Epidermal melanocyte (primary cell): ENCODE measurements around the gene WDR20.

Source experiments
- DNase-seq: peaks from one replicate; pipeline ENCODE4 v3.0.0; 2011; ENCODE audit warnings: low spot score; ENCODE audit not compliant: insufficient read length

Gene WDR20

DNA sequence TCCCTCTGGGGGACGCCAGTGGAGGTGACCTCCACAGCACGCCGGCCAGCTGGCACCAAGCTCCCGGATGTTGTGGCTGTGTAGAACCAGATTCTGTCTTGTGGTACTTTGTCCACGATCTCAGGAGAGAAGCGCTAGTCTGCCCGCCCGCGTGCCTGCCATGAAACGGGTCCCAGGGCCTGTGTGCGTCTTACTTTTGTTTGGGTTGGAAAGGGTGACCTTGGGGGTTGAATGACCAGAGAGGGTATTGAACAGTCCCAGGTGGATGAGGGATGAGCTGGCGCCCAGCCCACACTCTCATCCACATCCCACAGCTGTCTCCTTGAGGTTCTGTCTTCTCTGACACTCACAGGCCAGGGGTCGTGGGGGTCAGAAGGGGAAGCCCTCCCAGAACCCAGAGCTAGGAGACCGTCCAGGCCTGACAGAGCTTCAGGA lies 78.3 kb downstream of the WDR20 start:
- no peak for DNase-seq

DNA sequence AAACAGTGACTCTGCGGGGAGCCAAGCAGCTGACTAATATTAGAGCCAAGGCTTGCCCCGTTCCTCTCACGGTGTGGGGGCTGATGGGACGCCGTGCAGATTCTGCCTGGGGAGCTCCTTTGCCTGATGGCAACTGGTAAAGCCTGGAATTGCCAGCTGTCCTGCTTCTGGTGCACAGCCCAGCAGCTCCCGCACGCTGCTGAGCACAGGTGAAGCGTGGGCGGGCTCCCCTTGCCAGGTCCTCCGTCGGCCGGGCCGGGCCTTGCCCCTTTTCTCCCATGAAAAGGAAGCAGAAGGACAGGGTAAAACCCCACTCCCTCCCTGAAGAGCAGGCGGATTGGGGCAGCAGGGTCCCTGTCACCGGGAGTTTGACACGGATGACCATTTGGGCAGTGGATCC lies 79.0 kb downstream of the WDR20 start:
- no peak for DNase-seq

- DNase-seq, result no peak
Measured at GRCh38 chr14:102219316-102219715, 79.6 kb downstream of the WDR20 start.

DNA sequence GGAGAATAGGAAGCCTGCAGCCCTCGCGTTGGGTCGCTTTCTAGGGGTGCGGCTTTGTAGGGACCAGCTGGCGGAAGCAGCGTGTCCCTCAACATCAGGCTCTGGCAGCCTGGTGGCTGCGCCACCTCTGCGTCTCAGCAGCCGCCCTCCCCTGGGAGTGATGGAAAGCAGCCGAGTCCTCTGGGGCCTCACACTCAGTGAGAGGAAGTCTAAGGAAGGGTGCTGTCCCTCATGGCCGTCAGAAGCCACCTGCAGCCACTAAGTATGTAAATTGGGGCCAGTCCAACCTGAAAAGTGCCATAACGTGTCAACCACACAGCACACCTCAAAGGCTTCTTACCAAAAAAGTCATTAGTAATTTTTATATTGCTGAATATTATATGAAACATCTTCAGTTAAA lies 80.3 kb downstream of the WDR20 start:
- DNase-seq, result no peak

DNA sequence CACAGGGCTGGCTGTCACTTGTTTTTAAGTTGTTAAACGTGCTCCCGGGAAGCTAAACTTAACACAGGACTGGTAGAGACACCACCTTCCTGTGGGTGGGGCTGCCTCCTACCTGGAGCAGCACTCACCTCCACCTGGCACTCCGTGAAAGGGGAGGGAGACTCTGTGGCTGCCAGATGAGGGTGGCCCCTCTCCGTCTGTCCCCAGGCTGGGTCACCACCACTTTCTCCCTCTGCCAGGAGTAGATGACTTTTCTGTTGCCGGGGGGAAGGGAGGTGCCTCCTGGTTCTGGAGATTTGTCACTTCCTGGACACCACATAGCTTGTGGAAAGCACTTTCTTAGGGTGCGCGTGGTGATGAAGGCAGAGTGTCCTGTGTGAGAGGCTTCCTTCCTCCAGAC lies 81.3 kb downstream of the WDR20 start:
- DNase-seq, result no peak

DNA sequence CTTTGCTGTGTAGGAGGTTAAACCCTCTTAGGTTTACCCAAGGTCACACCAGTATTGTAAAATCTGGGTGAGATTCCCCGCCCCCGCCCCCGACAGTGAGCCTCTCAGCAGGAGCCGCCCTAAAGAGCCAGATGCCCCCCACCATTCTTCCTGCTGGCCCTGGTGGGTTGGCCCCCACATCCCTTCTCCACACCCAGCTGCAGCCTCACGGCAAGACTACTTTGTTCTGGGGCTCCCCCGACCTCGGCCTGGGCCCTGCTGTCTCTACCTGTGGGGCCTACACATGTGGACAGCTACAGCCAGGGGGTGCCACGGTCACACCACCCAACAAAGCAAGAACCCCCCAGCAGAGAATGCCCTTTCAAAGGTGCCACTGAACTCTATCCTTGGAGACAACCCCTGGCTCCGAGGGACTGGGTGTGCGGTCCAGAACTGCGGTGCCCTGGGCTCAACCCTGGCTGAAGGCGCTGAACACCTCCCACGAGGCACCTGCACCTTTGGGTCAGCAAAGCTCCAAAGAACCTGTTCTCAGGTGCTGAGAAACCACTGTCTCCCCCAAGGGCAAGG lies 82.4 kb downstream of the WDR20 start:
- no peak for DNase-seq

- no peak for DNase-seq
Measured at GRCh38 chr14:102222751-102223150, 83.1 kb downstream of the WDR20 start.

DNA sequence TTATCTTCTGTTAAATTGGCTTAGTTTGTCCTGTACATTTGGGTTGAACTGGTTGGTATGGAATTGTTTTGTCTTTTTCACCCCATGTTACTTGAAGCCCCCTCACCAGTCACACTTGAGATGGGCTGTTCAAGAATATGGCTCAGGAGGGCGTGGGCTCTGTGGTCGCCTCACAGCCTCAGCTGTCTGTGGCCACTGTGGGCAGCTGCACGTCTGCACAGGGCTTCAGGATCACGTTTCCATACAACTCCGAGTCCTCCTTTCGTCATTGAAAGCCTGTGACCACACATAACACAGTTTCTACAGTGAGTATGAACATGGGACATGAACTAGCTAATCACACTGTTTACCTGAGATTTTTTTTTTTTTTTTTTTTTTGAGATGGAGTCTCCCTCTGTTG lies 84.0 kb downstream of the WDR20 start:
- DNase-seq, result no peak

DNA sequence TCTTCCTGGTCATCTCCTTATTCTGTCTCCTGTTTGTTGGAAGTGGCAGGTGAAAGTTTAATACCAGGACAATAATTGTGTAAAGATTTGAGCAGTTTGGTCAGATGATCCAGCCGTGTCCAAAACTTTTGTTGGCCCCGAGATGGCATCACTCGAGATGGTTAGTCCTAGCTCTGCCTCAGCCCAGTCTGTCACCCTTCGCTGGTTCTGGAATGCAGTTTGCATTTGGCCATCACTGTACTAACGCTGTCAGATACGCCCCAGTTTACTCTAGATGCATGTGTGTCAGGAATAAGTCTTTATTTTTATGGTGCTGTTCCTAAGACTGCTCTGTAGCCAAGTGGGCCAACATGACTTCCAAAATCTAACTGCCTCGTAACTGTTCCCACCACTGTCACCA lies 85.7 kb downstream of the WDR20 start:
- no peak for DNase-seq

DNA sequence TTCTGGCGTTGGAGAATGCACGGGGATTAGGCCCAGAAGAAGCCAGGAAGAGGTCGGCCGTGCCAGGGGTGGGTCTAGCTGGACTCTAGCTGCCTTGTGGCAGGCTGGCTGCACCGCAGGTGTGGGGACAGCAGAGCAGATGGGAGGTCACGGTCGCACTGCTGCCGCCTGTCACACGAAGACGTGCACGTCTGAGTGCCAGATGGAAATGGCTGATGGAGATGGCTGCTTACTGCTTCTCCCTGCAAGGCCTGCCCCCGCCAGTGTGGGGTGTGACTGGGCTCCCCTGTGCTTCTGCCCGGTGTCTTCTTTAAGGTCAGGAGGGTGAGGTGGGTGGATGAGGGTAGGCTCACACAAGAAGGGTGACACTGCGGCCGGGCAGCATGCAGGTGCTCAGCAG lies 86.2 kb downstream of the WDR20 start:
- DNase-seq, result no peak

DNA sequence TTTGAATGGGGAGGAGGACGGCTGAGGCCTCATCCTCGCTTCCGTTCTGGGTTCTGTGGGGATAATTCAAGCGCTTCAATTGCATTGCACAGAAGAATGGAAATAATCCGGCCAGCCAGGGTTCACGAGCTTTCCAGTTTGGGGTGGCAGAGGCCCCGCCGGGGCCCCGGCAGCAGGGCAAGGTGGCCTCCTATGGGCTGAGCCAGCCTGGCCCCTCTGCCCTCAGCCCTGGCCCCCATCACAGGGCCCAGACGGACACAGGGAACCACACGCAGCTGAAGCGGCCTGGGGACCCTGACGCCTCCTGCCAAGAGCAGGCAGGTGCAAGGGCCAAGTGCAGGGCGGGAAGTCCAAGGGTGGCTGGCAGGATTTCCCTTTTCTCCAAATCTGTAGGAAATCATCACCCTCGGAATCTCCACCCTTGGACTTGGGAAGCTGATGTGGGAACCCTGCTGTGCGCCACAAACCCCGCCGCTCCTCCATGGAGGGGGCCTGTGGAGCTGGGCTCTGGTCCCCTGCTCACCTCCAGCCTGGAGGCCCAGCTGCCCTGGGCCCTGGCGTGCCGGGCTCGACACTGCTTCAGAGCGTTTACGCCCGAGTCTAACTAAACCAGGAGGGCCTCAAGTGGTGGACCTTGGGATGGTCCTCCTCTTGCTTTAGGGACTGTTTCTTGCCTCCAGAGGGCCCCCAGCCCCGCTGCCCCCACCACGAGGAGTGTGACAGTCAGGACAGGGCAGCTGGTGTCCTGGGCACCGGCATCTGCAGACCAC lies 86.8 kb downstream of the WDR20 start:
- no peak for DNase-seq

GRCh38 chr14:102227184-102227964 lies 87.7 kb downstream of the WDR20 start:
- DNase-seq, result no peak

GRCh38 chr14:102229071-102229738 lies 89.5 kb downstream of the WDR20 start:
- DNase-seq, result no peak

- DNase-seq, result no peak
Measured at GRCh38 chr14:102229739-102230092, 90.0 kb downstream of the WDR20 start.

- no peak for DNase-seq
Measured at GRCh38 chr14:102230481-102231210, 90.9 kb downstream of the WDR20 start.

- no peak for DNase-seq
Measured at GRCh38 chr14:102231476-102232347, 92.0 kb downstream of the WDR20 start.

GRCh38 chr14:102232348-102232625 lies 92.6 kb downstream of the WDR20 start:
- DNase-seq, result no peak

GRCh38 chr14:102233081-102233480 lies 93.4 kb downstream of the WDR20 start:
- DNase-seq, result no peak

- no peak for DNase-seq
Measured at GRCh38 chr14:102234331-102235264, 94.9 kb downstream of the WDR20 start.
